ENCODE results near the gene RBPMS2. TPM values are rescaled to one million over a fixed set of nuclear protein-coding genes. Genes with fewer than 3 reads are reported as not detected.

RBPMS2 gene
- total and polyA plus RNA-seq, 7 experiments from 2014 or later, result 1.2 TPM; not detected in 6

DNA sequence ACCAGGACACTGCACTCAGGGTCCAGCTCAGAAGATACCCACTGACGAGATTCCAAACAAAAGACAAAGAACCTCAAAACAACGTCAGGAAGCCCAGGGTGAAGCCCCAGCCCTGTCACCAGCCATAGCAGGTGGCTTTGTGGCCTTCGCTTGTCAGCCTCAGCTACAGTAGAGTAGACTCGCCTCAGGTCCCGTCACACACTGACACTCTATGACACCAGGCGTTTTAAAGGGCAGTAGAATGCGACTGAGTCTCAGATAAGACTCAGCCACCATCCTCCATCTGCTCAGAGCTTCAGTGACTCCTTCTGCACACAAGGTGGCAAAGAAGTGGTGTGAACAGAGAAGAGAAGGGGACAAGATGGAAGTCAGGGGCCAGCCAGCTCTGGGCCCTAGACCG, 12.8 kb downstream of the RBPMS2 start:
- H3K27me3 ChIP-seq (ENCODE audit: control insufficient read depth in 2 of 2, insufficient read depth in 2 of 2, low read length in 2 of 2), result no peaks in the 10 kb centered on the region
- DNase-seq (no peak), ATAC-seq (no peak)
- H3K9me3 Mint-ChIP-seq, result no peaks in the 10 kb centered on the region
- no peaks in the 10 kb centered on the region for H3K4me1 ChIP-seq (ENCODE audit: control insufficient read depth in 2 of 2, insufficient read depth in 2 of 2, low read length in 2 of 2)
- no peaks in the 10 kb centered on the region for H3K27me3 Mint-ChIP-seq
- H3K4me3 Mint-ChIP-seq, result no peak overlapping the region
- no peak overlapping the region for H3K27ac Mint-ChIP-seq
- ChIA-PET CTCF (no interaction called here), POLR2A (no interaction called here)
- H3K9me3 ChIP-seq (ENCODE audit: control insufficient read depth in 2 of 3, low read length in 3 of 3), result no peaks in the 10 kb centered on the region
- no peaks in the 10 kb centered on the region for H3K4me1 Mint-ChIP-seq
- intact Hi-C loops (cut with micrococcal nuclease), result no loop called here
- H3K4me3 ChIP-seq (ENCODE audit: low read length), result no peak overlapping the region
- H3K36me3 Mint-ChIP-seq, result no peaks in the 10 kb centered on the region
- H3K27ac ChIP-seq (ENCODE audit: low read depth, low read length), result no peak overlapping the region
- no peaks in the 10 kb centered on the region for H3K36me3 ChIP-seq (ENCODE audit: control insufficient read depth in 2 of 3, insufficient read depth in 3 of 3, low read length in 3 of 3)

- CTCF ChIA-PET, result interaction anchor here (0.7 kb wide), 1 partner anchor 23 kb away, joined by 3 read pairs; no protein-coding TSS in a partner anchor
- H3K36me3 Mint-ChIP-seq, result no peaks in the 10 kb centered on the region
- DNase-seq, result no peak
- Histone ChIP-seq H3K4me1 (ENCODE audit: control insufficient read depth in 2 of 2, insufficient read depth in 2 of 2, low read length in 2 of 2) (no peaks in the 10 kb centered on the region), H3K4me3 (ENCODE audit: low read length) (no peak overlapping the region), H3K9me3 (ENCODE audit: control insufficient read depth in 2 of 3, low read length in 3 of 3) (no peaks in the 10 kb centered on the region), H3K27me3 (ENCODE audit: control insufficient read depth in 2 of 2, insufficient read depth in 2 of 2, low read length in 2 of 2) (no peaks in the 10 kb centered on the region), H3K36me3 (ENCODE audit: control insufficient read depth in 2 of 3, insufficient read depth in 3 of 3, low read length in 3 of 3) (no peaks in the 10 kb centered on the region), H3K27ac (ENCODE audit: low read depth, low read length) (no peak overlapping the region)
- H3K27me3 Mint-ChIP-seq, result peaks cover 0 to 3% (median 0%) of the 10 kb centered on the region in 5 donors
- no peaks in the 10 kb centered on the region for H3K4me1 Mint-ChIP-seq
- ATAC-seq, result no peak
- no peaks in the 10 kb centered on the region for H3K9me3 Mint-ChIP-seq
- intact Hi-C loops (cut with micrococcal nuclease), result no loop called here
- no peak overlapping the region for H3K27ac Mint-ChIP-seq
- POLR2A ChIA-PET, result no interaction called here
- no peak overlapping the region for H3K4me3 Mint-ChIP-seq
Observed at GRCh38 chr15:64761156-64761555, 14.2 kb downstream of the RBPMS2 start.

GRCh38 chr15:64760056-64760455, 15.3 kb downstream of the RBPMS2 start:
- CTCF ChIA-PET, result no interaction called here
- no peaks in the 10 kb centered on the region for H3K36me3 ChIP-seq (ENCODE audit: control insufficient read depth in 2 of 3, insufficient read depth in 3 of 3, low read length in 3 of 3)
- Mint-ChIP-seq H3K9me3 (no peaks in the 10 kb centered on the region), H3K27me3 (peaks cover 0 to 6% (median 0%) of the 10 kb centered on the region in 5 donors), H3K4me3 (no peak overlapping the region), H3K27ac (no peak overlapping the region), H3K4me1 (no peaks in the 10 kb centered on the region), H3K36me3 (no peaks in the 10 kb centered on the region)
- no peaks in the 10 kb centered on the region for H3K9me3 ChIP-seq (ENCODE audit: control insufficient read depth in 2 of 3, low read length in 3 of 3)
- no peak overlapping the region for H3K27ac ChIP-seq (ENCODE audit: low read depth, low read length)
- POLR2A ChIA-PET, result no interaction called here
- H3K27me3 ChIP-seq (ENCODE audit: control insufficient read depth in 2 of 2, insufficient read depth in 2 of 2, low read length in 2 of 2), result no peaks in the 10 kb centered on the region
- ATAC-seq, result no peak
- H3K4me1 ChIP-seq (ENCODE audit: control insufficient read depth in 2 of 2, insufficient read depth in 2 of 2, low read length in 2 of 2), result no peaks in the 10 kb centered on the region
- intact Hi-C loops (cut with micrococcal nuclease), result no loop called here
- no peak for DNase-seq
- no peak overlapping the region for H3K4me3 ChIP-seq (ENCODE audit: low read length)

GRCh38 chr15:64755427-64755940, 19.9 kb downstream of the RBPMS2 start:
- Mint-ChIP-seq H3K36me3 (no peaks in the 10 kb centered on the region), H3K9me3 (no peaks in the 10 kb centered on the region), H3K4me3 (no peak overlapping the region), H3K27me3 (peaks cover 0 to 10% (median 0%) of the 10 kb centered on the region in 5 donors), H3K4me1 (no peaks in the 10 kb centered on the region), H3K27ac (no peak overlapping the region)
- Histone ChIP-seq H3K36me3 (ENCODE audit: control insufficient read depth in 2 of 3, insufficient read depth in 3 of 3, low read length in 3 of 3) (no peaks in the 10 kb centered on the region), H3K27ac (ENCODE audit: low read depth, low read length) (no peak overlapping the region), H3K9me3 (ENCODE audit: control insufficient read depth in 2 of 3, low read length in 3 of 3) (no peaks in the 10 kb centered on the region), H3K27me3 (ENCODE audit: control insufficient read depth in 2 of 2, insufficient read depth in 2 of 2, low read length in 2 of 2) (no peaks in the 10 kb centered on the region), H3K4me1 (ENCODE audit: control insufficient read depth in 2 of 2, insufficient read depth in 2 of 2, low read length in 2 of 2) (no peaks in the 10 kb centered on the region), H3K4me3 (ENCODE audit: low read length) (no peak overlapping the region)
- CTCF ChIA-PET, result no interaction called here
- intact Hi-C loops (cut with micrococcal nuclease), result no loop called here
- DNase-seq (no peak), ATAC-seq (no peak)
- POLR2A ChIA-PET, result no interaction called here

- H3K9me3 ChIP-seq (ENCODE audit: control insufficient read depth in 2 of 3, low read length in 3 of 3), result no peaks in the 10 kb centered on the region
- H3K27ac Mint-ChIP-seq, result no peak overlapping the region
- H3K27ac ChIP-seq (ENCODE audit: low read depth, low read length), result no peak overlapping the region
- H3K9me3 Mint-ChIP-seq, result no peaks in the 10 kb centered on the region
- H3K27me3 Mint-ChIP-seq, result peaks cover 0 to 12% (median 0%) of the 10 kb centered on the region in 5 donors
- no peaks in the 10 kb centered on the region for H3K36me3 Mint-ChIP-seq
- H3K27me3 ChIP-seq (ENCODE audit: control insufficient read depth in 2 of 2, insufficient read depth in 2 of 2, low read length in 2 of 2), result no peaks in the 10 kb centered on the region
- ChIA-PET POLR2A (no interaction called here), CTCF (no interaction called here)
- H3K4me3 Mint-ChIP-seq, result no peak overlapping the region
- DNase-seq (no peak), ATAC-seq (no peak)
- H3K36me3 ChIP-seq (ENCODE audit: control insufficient read depth in 2 of 3, insufficient read depth in 3 of 3, low read length in 3 of 3), result no peaks in the 10 kb centered on the region
- intact Hi-C loops (cut with micrococcal nuclease), result no loop called here
- no peaks in the 10 kb centered on the region for H3K4me1 ChIP-seq (ENCODE audit: control insufficient read depth in 2 of 2, insufficient read depth in 2 of 2, low read length in 2 of 2)
- no peaks in the 10 kb centered on the region for H3K4me1 Mint-ChIP-seq
- no peak overlapping the region for H3K4me3 ChIP-seq (ENCODE audit: low read length)
Observed at GRCh38 chr15:64754663-64755426, 20.5 kb downstream of the RBPMS2 start.

DNA sequence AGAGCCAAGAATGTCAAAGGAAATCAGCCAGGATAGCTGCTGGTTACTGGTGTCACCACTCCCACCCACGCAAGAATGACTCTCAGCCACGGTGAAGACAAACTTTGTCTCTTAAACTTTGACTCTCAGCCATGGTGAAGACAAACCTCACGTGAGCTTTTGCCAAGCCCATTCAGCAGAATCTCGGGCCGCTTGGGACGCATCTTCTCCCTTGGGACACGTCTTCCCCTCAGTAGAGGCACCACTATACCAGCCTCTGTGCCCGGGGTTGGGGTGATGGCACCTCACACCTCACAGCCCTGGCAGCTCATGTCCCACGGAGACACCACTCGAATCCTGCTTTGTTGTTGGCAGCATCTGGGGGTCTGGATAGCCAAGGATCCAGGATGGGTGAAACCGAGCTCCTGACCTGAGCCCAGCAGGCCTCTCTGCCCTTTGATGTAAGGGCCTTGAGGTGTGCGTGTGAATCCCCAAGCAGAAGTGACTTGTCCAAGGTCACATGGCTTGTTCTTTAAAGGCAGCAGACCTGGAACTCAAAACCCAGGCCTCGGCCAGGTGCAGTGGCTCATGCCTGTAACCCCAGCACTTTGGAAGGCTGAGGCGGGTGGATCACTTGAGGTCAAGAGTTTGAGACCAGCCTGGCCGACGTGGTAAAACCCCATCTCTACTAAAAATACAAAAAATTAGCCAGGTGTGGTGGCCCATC, 21.8 kb downstream of the RBPMS2 start:
- Mint-ChIP-seq H3K9me3 (no peaks in the 10 kb centered on the region), H3K36me3 (no peaks in the 10 kb centered on the region), H3K27ac (no peak overlapping the region), H3K4me1 (no peaks in the 10 kb centered on the region), H3K27me3 (peaks cover 0 to 12% (median 0%) of the 10 kb centered on the region in 5 donors), H3K4me3 (no peak overlapping the region)
- H3K27ac ChIP-seq (ENCODE audit: low read depth, low read length), result no peak overlapping the region
- H3K27me3 ChIP-seq (ENCODE audit: control insufficient read depth in 2 of 2, insufficient read depth in 2 of 2, low read length in 2 of 2), result no peaks in the 10 kb centered on the region
- ATAC-seq (no peak), DNase-seq (no peak)
- intact Hi-C loops (cut with micrococcal nuclease), result no loop called here
- no peaks in the 10 kb centered on the region for H3K9me3 ChIP-seq (ENCODE audit: control insufficient read depth in 2 of 3, low read length in 3 of 3)
- H3K4me3 ChIP-seq (ENCODE audit: low read length), result no peak overlapping the region
- H3K36me3 ChIP-seq (ENCODE audit: control insufficient read depth in 2 of 3, insufficient read depth in 3 of 3, low read length in 3 of 3), result no peaks in the 10 kb centered on the region
- POLR2A ChIA-PET, result no interaction called here
- no peaks in the 10 kb centered on the region for H3K4me1 ChIP-seq (ENCODE audit: control insufficient read depth in 2 of 2, insufficient read depth in 2 of 2, low read length in 2 of 2)
- CTCF ChIA-PET, result no interaction called here
